Activated CD4-positive, alpha-beta T cell treated with anti-CD3 and anti-CD28 coated beads, Interleukin-2, amount 10 ng/mL, durations not matched to agents 7 days and 5 days (primary cell): ENCODE measurements around the gene CPHXL2. TPM values are rescaled to one million over a fixed set of nuclear protein-coding genes. Genes with fewer than 3 reads are reported as not detected.
A peak's percentile ranks its signal among the peaks of the same experiment; 100 is the strongest.

Experiments used
- CTCF ChIA-PET: fragments of 350-600 bp; sonication (Branson Sonifier 250); formaldehyde crosslinking; loops from one replicate; lab custom pipeline; 2021; ENCODE audit warnings: antibody characterized with exemption; lab: Charles Lee
- POLR2A ChIA-PET: fragments of 350-600 bp; sonication (Branson Sonifier 250); formaldehyde crosslinking; loops from one replicate; lab custom pipeline; 2021; ENCODE audit warnings: antibody characterized with exemption; lab: Charles Lee
- DNase-seq: peaks from one replicate; pipeline ENCODE4 v3.0.0-alpha.2; 2020
- H3K27ac Mint-ChIP-seq: one replicate; pipeline ENCODE4 v1.8.0; 2021; ENCODE audit warnings: mild to moderate bottlenecking, moderate library complexity, mixed read lengths
- H3K27me3 Mint-ChIP-seq: one replicate; pipeline ENCODE4 v1.8.0; 2021; ENCODE audit warnings: mixed read lengths
- H3K36me3 Mint-ChIP-seq: one replicate; pipeline ENCODE4 v1.8.0; 2021; ENCODE audit warnings: low read depth, mixed read lengths
- H3K4me1 Mint-ChIP-seq: one replicate; pipeline ENCODE4 v1.8.0; 2021; ENCODE audit warnings: mixed read lengths
- H3K4me3 Mint-ChIP-seq: one replicate; pipeline ENCODE4 v1.8.0; 2021; ENCODE audit warnings: mild to moderate bottlenecking, moderate library complexity, mixed read lengths
- H3K9me3 Mint-ChIP-seq: one replicate; pipeline ENCODE4 v1.8.0; 2021; ENCODE audit warnings: mixed read lengths
- total RNA-seq, 2 experiments: library from RNA; stranded (reverse); gene quantifications; one replicate each; pipeline ENCODE4 v1.2.3, GENCODE V29; 2021

The CPHXL2 gene
- total RNA-seq, 2 experiments from 2014 or later = not detected

- Mint-ChIP-seq H3K36me3 (peaks cover 34% of the 10 kb centered on the region), H3K4me3 (no peak overlapping the region), H3K27ac (no peak overlapping the region), H3K9me3 (peaks cover 2% of the 10 kb centered on the region), H3K27me3 (no peaks in the 10 kb centered on the region), H3K4me1 (no peaks in the 10 kb centered on the region)
- CTCF ChIA-PET = no interaction called here
- POLR2A ChIA-PET = no interaction called here
- no peak for DNase-seq
Measured at GRCh38 chr16:75660726-75661302, 16.0 kb downstream of the CPHXL2 start.

GRCh38 chr16:75660321-75660720, 16.5 kb downstream of the CPHXL2 start:
- no peaks in the 10 kb centered on the region for H3K9me3 Mint-ChIP-seq
- DNase-seq = no peak
- H3K36me3 Mint-ChIP-seq = peaks cover 38% of the 10 kb centered on the region
- no peak overlapping the region for H3K27ac Mint-ChIP-seq
- no peaks in the 10 kb centered on the region for H3K27me3 Mint-ChIP-seq
- CTCF ChIA-PET = interaction anchor here (0.9 kb wide), 1 partner anchor 9 kb away, joined by 4 read pairs; no protein-coding TSS in a partner anchor
- POLR2A ChIA-PET = no interaction called here
- no peak overlapping the region for H3K4me3 Mint-ChIP-seq
- H3K4me1 Mint-ChIP-seq = no peaks in the 10 kb centered on the region

- no peak for DNase-seq
- no peaks in the 10 kb centered on the region for H3K9me3 Mint-ChIP-seq
- peaks cover 12% of the 10 kb centered on the region for H3K4me1 Mint-ChIP-seq
- H3K27ac Mint-ChIP-seq = no peak overlapping the region
- H3K36me3 Mint-ChIP-seq = peaks cover 52% of the 10 kb centered on the region
- H3K4me3 Mint-ChIP-seq = no peak overlapping the region
- ChIA-PET POLR2A (no interaction called here), CTCF (no interaction called here)
- H3K27me3 Mint-ChIP-seq = no peaks in the 10 kb centered on the region
Measured at GRCh38 chr16:75658175-75658574, 18.6 kb downstream of the CPHXL2 start.

GRCh38 chr16:75653922-75654321, 22.9 kb downstream of the CPHXL2 start:
- Mint-ChIP-seq H3K9me3 (no peaks in the 10 kb centered on the region), H3K27me3 (no peaks in the 10 kb centered on the region)

GRCh38 chr16:75648265-75649076, 28.3 kb downstream of the CPHXL2 start:
- peak overlapping the region; percentile 99 for H3K4me3 Mint-ChIP-seq
- no peaks in the 10 kb centered on the region for H3K27me3 Mint-ChIP-seq
- no peaks in the 10 kb centered on the region for H3K9me3 Mint-ChIP-seq
- peaks cover 56% of the 10 kb centered on the region for H3K36me3 Mint-ChIP-seq
- peaks cover 70% of the 10 kb centered on the region for H3K4me1 Mint-ChIP-seq
- CTCF ChIA-PET = interaction anchor here (0.5 to 2.9 kb wide), 8 partner anchors 8 to 268 kb away, joined by 3 to 13 read pairs (median 4); partner anchors contain the start of gene TMEM170A
- DNase-seq = peak; percentile 90
- POLR2A ChIA-PET = interaction anchor here (0.7 to 1.0 kb wide), 2 partner anchors 25 to 547 kb away, joined by 3 to 4 read pairs; partner anchors contain the start of gene ADAT1
- H3K27ac Mint-ChIP-seq = peak overlapping the region; percentile 94

More at GRCh38 chr16:75653922-75654321, 22.9 kb downstream of the CPHXL2 start:
- H3K4me3 Mint-ChIP-seq = no peak overlapping the region
- DNase-seq = no peak
- H3K4me1 Mint-ChIP-seq = peaks cover 44% of the 10 kb centered on the region
- POLR2A ChIA-PET = interaction anchor here (0.7 kb wide), 1 partner anchor 22 kb away, joined by 4 read pairs; no protein-coding TSS in a partner anchor
- CTCF ChIA-PET = no interaction called here
- H3K36me3 Mint-ChIP-seq = peaks cover 65% of the 10 kb centered on the region
- peak overlapping the region; percentile 58 for H3K27ac Mint-ChIP-seq

- H3K27ac Mint-ChIP-seq = peak within 1 kb of the TSS; percentile 94
- no peaks in the 10 kb centered on the region for H3K27me3 Mint-ChIP-seq
- peaks cover 66% of the 10 kb centered on the region for H3K4me1 Mint-ChIP-seq
- ChIA-PET POLR2A (interaction anchor here (0.6 to 1.0 kb wide), 2 partner anchors 25 to 115 kb away, joined by 3 to 4 read pairs; partner anchors contain the start of gene ADAT1), CTCF (interaction anchor here (0.5 to 2.9 kb wide), 8 partner anchors 9 to 183 kb away, joined by 3 to 13 read pairs (median 4); partner anchors contain the start of gene TMEM170A)
- H3K36me3 Mint-ChIP-seq = peaks cover 55% of the 10 kb centered on the region
- DNase-seq = peak; percentile 95
- H3K4me3 Mint-ChIP-seq = peak within 1 kb of the TSS; percentile 99
- H3K9me3 Mint-ChIP-seq = no peaks in the 10 kb centered on the region
Measured at GRCh38 chr16:75647492-75648264, 29.1 kb downstream of the CPHXL2 start, which contains the start of the genes KARS1 and TERF2IP. TSS of gene KARS1 (minus strand) at chr16:75647665. CDS start at chr16:75647639, 26 bp downstream. TSS of gene TERF2IP (plus strand) at chr16:75647773. CDS start at chr16:75647883, 110 bp downstream.

- peak overlapping the region; percentile 94 for H3K27ac Mint-ChIP-seq
- peaks cover 55% of the 10 kb centered on the region for H3K36me3 Mint-ChIP-seq
- no peaks in the 10 kb centered on the region for H3K27me3 Mint-ChIP-seq
- H3K9me3 Mint-ChIP-seq = no peaks in the 10 kb centered on the region
- peak overlapping the region; percentile 99 for H3K4me3 Mint-ChIP-seq
- ChIA-PET POLR2A (interaction anchor here (0.6 to 1.0 kb wide), 2 partner anchors 24 to 115 kb away, joined by 3 to 4 read pairs; partner anchors contain the start of gene ADAT1), CTCF (interaction anchor here (1.0 to 2.9 kb wide), 6 partner anchors 8 to 182 kb away, joined by 3 to 13 read pairs (median 4); partner anchors contain the start of gene TMEM170A)
- H3K4me1 Mint-ChIP-seq = peaks cover 63% of the 10 kb centered on the region
- DNase-seq = no peak
Measured at GRCh38 chr16:75647112-75647491, 29.7 kb downstream of the CPHXL2 start.

GRCh38 chr16:75644240-75645012, 32.4 kb downstream of the CPHXL2 start:
- peak overlapping the region; percentile 64 for H3K4me3 Mint-ChIP-seq
- POLR2A ChIA-PET = interaction anchor here (0.7 kb wide), 1 partner anchor 23 kb away, joined by 3 read pairs; no protein-coding TSS in a partner anchor
- peaks cover 61% of the 10 kb centered on the region for H3K36me3 Mint-ChIP-seq
- H3K9me3 Mint-ChIP-seq = no peaks in the 10 kb centered on the region
- H3K27me3 Mint-ChIP-seq = no peaks in the 10 kb centered on the region
- no peak for DNase-seq
- H3K27ac Mint-ChIP-seq = peak overlapping the region; percentile 80
- peaks cover 48% of the 10 kb centered on the region for H3K4me1 Mint-ChIP-seq
- CTCF ChIA-PET = interaction anchor here (1.3 to 1.4 kb wide), 2 partner anchors 12 to 22 kb away, joined by 3 to 6 read pairs; no protein-coding TSS in a partner anchor

GRCh38 chr16:75640598-75640997, 36.2 kb downstream of the CPHXL2 start:
- Mint-ChIP-seq H3K27ac (no peak overlapping the region), H3K36me3 (peaks cover 73% of the 10 kb centered on the region), H3K9me3 (no peaks in the 10 kb centered on the region), H3K4me1 (peaks cover 43% of the 10 kb centered on the region), H3K27me3 (no peaks in the 10 kb centered on the region), H3K4me3 (no peak overlapping the region)
- no peak for DNase-seq
- CTCF ChIA-PET = interaction anchor here (1.9 kb wide), 1 partner anchor 8 kb away, joined by 11 read pairs; no protein-coding TSS in a partner anchor
- POLR2A ChIA-PET = no interaction called here

- no peak overlapping the region for H3K27ac Mint-ChIP-seq
- no peaks in the 10 kb centered on the region for H3K9me3 Mint-ChIP-seq
- no peak overlapping the region for H3K4me3 Mint-ChIP-seq
- ChIA-PET POLR2A (no interaction called here), CTCF (no interaction called here)
- no peak for DNase-seq
- H3K4me1 Mint-ChIP-seq = peaks cover 13% of the 10 kb centered on the region
- no peaks in the 10 kb centered on the region for H3K27me3 Mint-ChIP-seq
- peaks cover 76% of the 10 kb centered on the region for H3K36me3 Mint-ChIP-seq
Measured at GRCh38 chr16:75635036-75635435, 41.8 kb downstream of the CPHXL2 start.

GRCh38 chr16:75632857-75633256, 44.0 kb downstream of the CPHXL2 start:
- CTCF ChIA-PET = interaction anchor here (1.1 to 2.4 kb wide), 5 partner anchors 9 to 116 kb away, joined by 4 to 11 read pairs (median 5); partner anchors contain the start of genes KARS1 and TERF2IP
- POLR2A ChIA-PET = no interaction called here
- Mint-ChIP-seq H3K9me3 (no peaks in the 10 kb centered on the region), H3K27me3 (no peaks in the 10 kb centered on the region), H3K27ac (no peak overlapping the region), H3K4me1 (peaks cover 20% of the 10 kb centered on the region), H3K36me3 (peaks cover 81% of the 10 kb centered on the region), H3K4me3 (no peak overlapping the region)
- no peak for DNase-seq
